ENCODE measurements around the gene PDZD2. TPM values are rescaled to one million over a fixed set of nuclear protein-coding genes. Genes with fewer than 3 reads are reported as not detected.

Gene PDZD2
- polyA plus RNA-seq, 4 donors, result 1.4 to 3.9 (median 3.7) TPM; not detected in 1

DNA sequence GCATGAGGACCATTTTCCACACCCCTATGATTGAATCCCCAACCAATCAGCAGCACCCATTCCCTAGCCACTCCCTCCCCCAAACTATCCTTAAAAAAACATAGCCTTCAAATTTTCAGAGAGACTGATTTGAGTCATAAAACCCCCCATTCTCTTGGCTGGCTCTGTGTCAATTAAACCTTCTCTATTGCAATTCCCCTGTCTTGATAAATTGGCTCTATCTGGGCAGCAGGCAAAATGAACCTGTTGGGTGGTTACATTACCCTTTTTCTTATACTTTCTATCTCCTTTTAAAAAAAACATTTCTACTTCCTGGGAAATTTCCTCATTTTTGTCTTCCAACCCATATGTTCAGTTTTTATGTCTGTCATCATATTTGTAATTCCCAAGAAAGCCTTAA, 220.2 kb downstream of the PDZD2 start:
- H3K36me3 ChIP-seq (ENCODE audit: control insufficient read depth in 3 of 3, insufficient read depth in 2 of 3, low read depth in 1 of 3, low read length in 3 of 3), result no peaks in the 10 kb centered on the region
- FAIRE-seq (no peak), DNase-seq (no peak)
- H3K9me3 ChIP-seq (ENCODE audit: control insufficient read depth in 2 of 2, insufficient read depth in 1 of 2, low read depth in 1 of 2, low read length in 1 of 2), result peaks cover 0 to 22% of the 10 kb centered on the region in 2 donors
- no peaks in the 10 kb centered on the region for H3K4me1 ChIP-seq (ENCODE audit: control insufficient read depth in 3 of 3, insufficient read depth in 2 of 3, low read depth in 1 of 3, low read length in 2 of 3)
- no peak overlapping the region for H3K27ac ChIP-seq (ENCODE audit: low read depth in 1 of 3, low read length in 2 of 3)
- no peak overlapping the region for H3K4me3 ChIP-seq (ENCODE audit: low read depth in 1 of 3, low read length in 3 of 3)
- H3K27me3 ChIP-seq (ENCODE audit: control insufficient read depth in 3 of 3, insufficient read depth in 3 of 3, low read length in 3 of 3), result peaks cover 0 to 24% (median 8%) of the 10 kb centered on the region in 3 donors

DNA sequence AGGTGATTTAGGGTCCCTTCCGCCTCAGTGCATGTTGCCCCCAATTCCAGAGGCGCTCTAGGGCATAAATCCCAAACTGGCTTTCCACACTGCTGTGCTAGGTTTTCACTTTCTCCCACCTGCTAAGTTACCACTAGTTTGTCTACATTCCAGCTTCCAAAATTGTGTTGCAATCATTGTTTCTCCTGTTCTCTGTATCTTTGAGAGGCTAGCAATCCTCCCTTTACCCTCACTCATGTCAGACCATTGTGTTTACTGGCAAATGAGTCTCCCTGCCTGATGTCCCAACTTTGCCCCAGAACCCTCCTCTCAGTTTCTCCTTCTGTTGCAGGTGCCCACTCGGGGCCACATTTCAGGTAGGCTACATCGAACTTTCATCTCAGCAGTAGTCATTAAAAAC, 221.3 kb downstream of the PDZD2 start:
- WGBS, 3 donors, result 92 to 97% (median 95%) methylated on average over 4 of the region's 4 CpGs
- no peaks in the 10 kb centered on the region for H3K4me1 ChIP-seq (ENCODE audit: control insufficient read depth in 3 of 3, insufficient read depth in 2 of 3, low read depth in 1 of 3, low read length in 2 of 3)
- H3K27ac ChIP-seq (ENCODE audit: low read depth in 1 of 3, low read length in 2 of 3), result no peak overlapping the region
- H3K36me3 ChIP-seq (ENCODE audit: control insufficient read depth in 3 of 3, insufficient read depth in 2 of 3, low read depth in 1 of 3, low read length in 3 of 3), result no peaks in the 10 kb centered on the region
- H3K9me3 ChIP-seq (ENCODE audit: control insufficient read depth in 2 of 2, insufficient read depth in 1 of 2, low read depth in 1 of 2, low read length in 1 of 2), result peaks cover 0 to 22% of the 10 kb centered on the region in 2 donors
- FAIRE-seq (no peak), DNase-seq (no peak)
- H3K27me3 ChIP-seq (ENCODE audit: control insufficient read depth in 3 of 3, insufficient read depth in 3 of 3, low read length in 3 of 3), result peaks cover 0 to 12% (median 0%) of the 10 kb centered on the region in 3 donors
- no peak overlapping the region for H3K4me3 ChIP-seq (ENCODE audit: low read depth in 1 of 3, low read length in 3 of 3)

DNA sequence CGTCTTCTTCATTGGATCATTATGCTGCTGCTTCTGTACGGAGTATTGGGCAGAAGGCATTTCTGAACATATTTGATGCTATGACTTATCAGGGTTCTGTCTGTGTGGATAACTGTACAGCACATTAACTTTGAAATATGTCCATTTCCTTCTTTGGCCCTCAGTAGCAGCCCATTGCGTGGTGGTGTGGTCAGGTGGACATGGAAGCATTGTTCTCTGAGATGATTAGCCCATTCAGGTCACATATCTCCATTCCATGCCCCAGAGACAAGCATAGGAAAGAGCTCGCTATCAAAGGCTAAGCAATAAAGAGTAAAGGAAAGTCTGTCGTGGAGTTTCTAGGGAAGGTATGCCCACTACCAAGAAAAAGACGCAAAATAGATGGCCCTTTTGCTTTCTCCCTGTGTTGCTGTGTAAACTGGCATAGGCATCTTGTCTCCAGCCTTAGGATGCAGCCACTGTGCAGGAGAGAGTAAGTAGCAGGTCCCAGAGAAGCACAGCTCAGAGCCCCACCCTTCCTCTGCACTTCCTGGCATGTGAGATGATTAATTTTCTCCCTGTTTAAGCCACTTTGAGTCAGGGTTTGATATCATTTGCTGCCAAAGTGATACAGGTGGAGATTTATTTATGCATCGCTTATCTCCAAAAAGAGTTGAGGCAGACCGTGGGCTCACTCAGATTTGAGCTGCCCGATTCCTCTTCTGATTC, 221.9 kb downstream of the PDZD2 start:
- 83 to 85% (median 85%) methylated on average over 9 of the region's 9 CpGs for WGBS, 3 donors
- H3K4me3 ChIP-seq (ENCODE audit: low read depth in 1 of 3, low read length in 3 of 3), result no peak overlapping the region
- FAIRE-seq (no peak), DNase-seq (no peak)
- H3K27me3 ChIP-seq (ENCODE audit: control insufficient read depth in 3 of 3, insufficient read depth in 3 of 3, low read length in 3 of 3), result peaks cover 0 to 7% (median 0%) of the 10 kb centered on the region in 3 donors
- H3K27ac ChIP-seq (ENCODE audit: low read depth in 1 of 3, low read length in 2 of 3), result no peak overlapping the region
- H3K9me3 ChIP-seq (ENCODE audit: control insufficient read depth in 2 of 2, insufficient read depth in 1 of 2, low read depth in 1 of 2, low read length in 1 of 2), result peaks cover 0 to 22% of the 10 kb centered on the region in 2 donors
- no peaks in the 10 kb centered on the region for H3K36me3 ChIP-seq (ENCODE audit: control insufficient read depth in 3 of 3, insufficient read depth in 2 of 3, low read depth in 1 of 3, low read length in 3 of 3)
- no peaks in the 10 kb centered on the region for H3K4me1 ChIP-seq (ENCODE audit: control insufficient read depth in 3 of 3, insufficient read depth in 2 of 3, low read depth in 1 of 3, low read length in 2 of 3)

DNA sequence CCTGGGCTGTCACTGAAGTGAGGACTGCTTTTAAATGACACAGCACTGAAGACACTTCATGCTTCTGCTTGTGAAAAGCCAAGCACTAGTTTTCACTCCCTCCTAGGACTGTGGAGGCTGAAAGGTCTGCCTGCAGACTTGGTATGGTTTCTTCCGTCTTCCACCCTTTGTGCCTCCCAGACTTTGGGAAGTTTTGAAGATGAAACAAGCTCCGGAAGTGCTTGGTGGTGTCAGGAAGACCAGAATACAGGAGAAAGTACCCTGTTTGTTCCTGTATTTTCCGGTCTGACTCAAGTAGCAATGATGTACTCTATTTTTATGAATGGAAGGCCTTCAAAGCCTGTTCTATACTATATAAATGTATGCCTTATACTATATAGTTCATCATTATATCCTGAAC, 222.7 kb downstream of the PDZD2 start:
- peaks cover 0 to 22% of the 10 kb centered on the region in 2 donors for H3K9me3 ChIP-seq (ENCODE audit: control insufficient read depth in 2 of 2, insufficient read depth in 1 of 2, low read depth in 1 of 2, low read length in 1 of 2)
- no peaks in the 10 kb centered on the region for H3K27me3 ChIP-seq (ENCODE audit: control insufficient read depth in 3 of 3, insufficient read depth in 3 of 3, low read length in 3 of 3)
- no peak overlapping the region for H3K27ac ChIP-seq (ENCODE audit: low read depth in 1 of 3, low read length in 2 of 3)
- H3K4me1 ChIP-seq (ENCODE audit: control insufficient read depth in 3 of 3, insufficient read depth in 2 of 3, low read depth in 1 of 3, low read length in 2 of 3), result no peaks in the 10 kb centered on the region
- FAIRE-seq (no peak), DNase-seq (no peak)
- WGBS, 3 donors, result 74 to 94% (median 86%) methylated on average over 3 of the region's 3 CpGs
- no peak overlapping the region for H3K4me3 ChIP-seq (ENCODE audit: low read depth in 1 of 3, low read length in 3 of 3)
- no peaks in the 10 kb centered on the region for H3K36me3 ChIP-seq (ENCODE audit: control insufficient read depth in 3 of 3, insufficient read depth in 2 of 3, low read depth in 1 of 3, low read length in 3 of 3)

DNA sequence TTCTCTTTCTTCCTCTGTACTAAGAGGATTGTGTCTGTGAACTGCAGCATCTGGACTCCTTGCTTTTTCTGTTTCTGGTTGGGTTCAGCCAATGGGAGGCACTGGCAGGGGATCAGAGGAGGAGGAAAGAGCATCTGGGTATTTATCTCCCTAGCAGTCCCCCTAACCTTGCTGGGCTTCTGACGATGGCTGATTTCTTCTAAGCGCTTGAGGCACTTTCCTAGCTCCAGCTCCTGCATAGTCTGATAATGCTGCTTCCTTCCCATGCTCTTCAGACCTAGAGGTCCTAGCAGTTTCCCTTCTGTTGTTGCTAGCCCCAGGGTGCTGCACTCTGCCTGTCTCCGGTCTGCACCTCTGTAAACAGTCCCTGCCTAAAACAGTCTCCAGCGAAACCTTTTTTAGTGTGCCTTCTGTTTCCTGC, 225.1 kb downstream of the PDZD2 start:
- Histone ChIP-seq H3K9me3 (ENCODE audit: control insufficient read depth in 2 of 2, insufficient read depth in 1 of 2, low read depth in 1 of 2, low read length in 1 of 2) (peaks cover 0 to 13% of the 10 kb centered on the region in 2 donors), H3K4me3 (ENCODE audit: low read depth in 1 of 3, low read length in 3 of 3) (no peak overlapping the region), H3K4me1 (ENCODE audit: control insufficient read depth in 3 of 3, insufficient read depth in 2 of 3, low read depth in 1 of 3, low read length in 2 of 3) (no peaks in the 10 kb centered on the region), H3K36me3 (ENCODE audit: control insufficient read depth in 3 of 3, insufficient read depth in 2 of 3, low read depth in 1 of 3, low read length in 3 of 3) (no peaks in the 10 kb centered on the region), H3K27me3 (ENCODE audit: control insufficient read depth in 3 of 3, insufficient read depth in 3 of 3, low read length in 3 of 3) (no peaks in the 10 kb centered on the region), H3K27ac (ENCODE audit: low read depth in 1 of 3, low read length in 2 of 3) (no peak overlapping the region)
- FAIRE-seq (no peak), DNase-seq (no peak)
- WGBS, 3 donors, result 56 to 74% (median 70%) methylated on average over 4 of the region's 4 CpGs

DNA sequence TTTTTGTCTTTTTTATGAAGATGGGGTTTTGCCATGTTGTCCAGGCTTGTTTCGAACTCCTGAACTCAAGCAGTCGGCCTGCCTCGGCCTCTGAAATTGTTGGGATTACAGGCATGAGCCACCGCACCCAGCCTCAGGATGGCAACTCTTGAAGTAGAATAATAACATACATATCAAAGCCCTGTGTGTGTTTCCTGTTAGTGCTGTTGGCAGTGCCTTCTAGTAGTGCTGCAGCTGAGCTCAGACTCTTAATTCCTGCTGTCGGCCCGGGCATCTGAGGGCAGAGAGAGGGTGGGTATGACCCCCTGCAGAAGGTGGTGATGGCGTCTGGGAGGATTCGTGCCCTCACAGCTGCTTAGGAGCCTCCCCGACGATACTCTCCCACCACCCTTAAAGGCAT, 227.2 kb downstream of the PDZD2 start:
- 64 to 76% (median 72%) methylated on average over 10 of the region's 10 CpGs for WGBS, 3 donors
- DNase-seq, result no peak

DNA sequence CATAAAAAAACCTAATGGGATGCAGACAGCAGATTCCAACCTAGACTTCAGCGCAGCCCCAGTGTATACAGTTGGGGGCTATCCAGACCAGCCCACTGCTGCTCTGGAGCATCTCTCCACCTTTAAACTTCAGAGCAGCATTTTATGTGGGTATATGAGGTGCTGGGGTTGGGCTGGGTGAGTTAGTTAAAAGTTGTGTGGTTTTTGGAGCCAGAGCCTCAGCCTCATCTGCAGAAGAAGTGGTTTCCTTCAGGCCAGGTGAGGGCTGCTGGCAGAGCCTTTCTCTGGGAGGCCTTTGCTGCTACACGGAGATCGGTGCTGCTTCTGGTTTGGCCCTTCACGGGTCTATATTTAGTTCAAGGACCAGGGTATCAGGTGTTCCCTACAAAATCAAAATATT, 228.3 kb downstream of the PDZD2 start:
- no peak overlapping the region for H3K4me3 ChIP-seq (ENCODE audit: low read depth in 1 of 3, low read length in 3 of 3)
- 59 to 77% (median 65%) methylated on average over 4 of the region's 4 CpGs for WGBS, 3 donors
- H3K36me3 ChIP-seq (ENCODE audit: control insufficient read depth in 3 of 3, insufficient read depth in 2 of 3, low read depth in 1 of 3, low read length in 3 of 3), result no peaks in the 10 kb centered on the region
- H3K27me3 ChIP-seq (ENCODE audit: control insufficient read depth in 3 of 3, insufficient read depth in 3 of 3, low read length in 3 of 3), result no peaks in the 10 kb centered on the region
- H3K4me1 ChIP-seq (ENCODE audit: control insufficient read depth in 3 of 3, insufficient read depth in 2 of 3, low read depth in 1 of 3, low read length in 2 of 3), result no peaks in the 10 kb centered on the region
- DNase-seq (no peak), FAIRE-seq (no peak)
- no peaks in the 10 kb centered on the region for H3K9me3 ChIP-seq (ENCODE audit: control insufficient read depth in 2 of 2, insufficient read depth in 1 of 2, low read depth in 1 of 2, low read length in 1 of 2)
- H3K27ac ChIP-seq (ENCODE audit: low read depth in 1 of 3, low read length in 2 of 3), result no peak overlapping the region

More for the DNA sequence above, 227.2 kb downstream of the PDZD2 start:
- Histone ChIP-seq H3K27me3 (ENCODE audit: control insufficient read depth in 3 of 3, insufficient read depth in 3 of 3, low read length in 3 of 3) (no peaks in the 10 kb centered on the region), H3K9me3 (ENCODE audit: control insufficient read depth in 2 of 2, insufficient read depth in 1 of 2, low read depth in 1 of 2, low read length in 1 of 2) (no peaks in the 10 kb centered on the region), H3K4me3 (ENCODE audit: low read depth in 1 of 3, low read length in 3 of 3) (no peak overlapping the region), H3K27ac (ENCODE audit: low read depth in 1 of 3, low read length in 2 of 3) (no peak overlapping the region), H3K36me3 (ENCODE audit: control insufficient read depth in 3 of 3, insufficient read depth in 2 of 3, low read depth in 1 of 3, low read length in 3 of 3) (no peaks in the 10 kb centered on the region), H3K4me1 (ENCODE audit: control insufficient read depth in 3 of 3, insufficient read depth in 2 of 3, low read depth in 1 of 3, low read length in 2 of 3) (no peaks in the 10 kb centered on the region)
- no peak for FAIRE-seq

DNA sequence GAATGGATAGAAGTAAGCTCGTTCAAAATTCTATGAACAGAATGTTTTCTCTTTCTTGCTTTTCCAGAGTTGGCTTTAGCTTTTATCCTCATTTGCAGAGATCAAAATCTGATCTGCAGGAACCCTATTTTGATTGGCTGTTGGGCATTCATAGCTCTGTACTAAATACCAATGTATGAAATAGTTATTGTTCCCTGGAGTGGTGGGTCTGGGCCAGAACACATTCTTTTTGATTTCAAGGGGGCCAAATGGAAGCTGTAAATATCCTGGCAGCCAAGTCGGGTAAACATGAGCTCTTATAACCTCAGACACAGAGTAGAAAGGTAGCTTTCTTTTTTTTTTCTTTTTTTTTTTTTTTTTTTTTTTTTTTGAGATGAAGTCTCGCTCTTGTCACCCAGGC, 241.5 kb downstream of the PDZD2 start:
- Histone ChIP-seq H3K27ac (ENCODE audit: low read depth in 1 of 3, low read length in 2 of 3) (no peak overlapping the region), H3K4me1 (ENCODE audit: control insufficient read depth in 3 of 3, insufficient read depth in 2 of 3, low read depth in 1 of 3, low read length in 2 of 3) (no peaks in the 10 kb centered on the region), H3K4me3 (ENCODE audit: low read depth in 1 of 3, low read length in 3 of 3) (no peak overlapping the region), H3K27me3 (ENCODE audit: control insufficient read depth in 3 of 3, insufficient read depth in 3 of 3, low read length in 3 of 3) (no peaks in the 10 kb centered on the region), H3K36me3 (ENCODE audit: control insufficient read depth in 3 of 3, insufficient read depth in 2 of 3, low read depth in 1 of 3, low read length in 3 of 3) (no peaks in the 10 kb centered on the region), H3K9me3 (ENCODE audit: control insufficient read depth in 2 of 2, insufficient read depth in 1 of 2, low read depth in 1 of 2, low read length in 1 of 2) (no peaks in the 10 kb centered on the region)
- no peak for FAIRE-seq
- no peak for DNase-seq
- WGBS, 3 donors, result 63 to 86% (median 80%) methylated on average over 2 to 3 of the region's 3 CpGs

DNA sequence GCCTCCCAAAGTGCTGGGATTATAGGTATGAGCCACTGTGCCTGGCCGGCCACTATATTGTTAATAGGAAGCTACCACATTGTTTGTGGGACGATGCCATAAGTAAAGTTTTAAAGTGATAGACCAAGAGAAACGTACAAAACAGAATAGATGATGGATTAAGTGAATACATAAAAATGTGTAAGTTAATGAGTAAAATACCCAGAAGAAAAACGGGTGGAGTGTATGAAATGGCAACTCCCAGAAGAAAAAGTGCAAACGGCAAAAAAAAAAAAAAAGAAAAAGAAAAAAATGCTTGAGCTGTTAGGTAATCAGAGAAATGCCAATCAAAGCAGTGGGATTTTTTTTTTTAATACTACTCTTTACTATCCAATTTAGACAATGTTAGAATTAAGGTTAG, 246.0 kb downstream of the PDZD2 start:
- DNase-seq, result no peak
- H3K27me3 ChIP-seq (ENCODE audit: control insufficient read depth in 3 of 3, insufficient read depth in 3 of 3, low read length in 3 of 3), result no peaks in the 10 kb centered on the region
- 48 to 71% (median 58%) methylated on average over 5 of the region's 5 CpGs for WGBS, 3 donors
- no peaks in the 10 kb centered on the region for H3K4me1 ChIP-seq (ENCODE audit: control insufficient read depth in 3 of 3, insufficient read depth in 2 of 3, low read depth in 1 of 3, low read length in 2 of 3)
- FAIRE-seq, result no peak
- no peak overlapping the region for H3K27ac ChIP-seq (ENCODE audit: low read depth in 1 of 3, low read length in 2 of 3)
- H3K4me3 ChIP-seq (ENCODE audit: low read depth in 1 of 3, low read length in 3 of 3), result no peak overlapping the region
- H3K9me3 ChIP-seq (ENCODE audit: control insufficient read depth in 2 of 2, insufficient read depth in 1 of 2, low read depth in 1 of 2, low read length in 1 of 2), result no peaks in the 10 kb centered on the region
- no peaks in the 10 kb centered on the region for H3K36me3 ChIP-seq (ENCODE audit: control insufficient read depth in 3 of 3, insufficient read depth in 2 of 3, low read depth in 1 of 3, low read length in 3 of 3)
